Adrenal gland (tissue), 5 donors: ENCODE data around the gene DENND6B.

Source experiments
- POLR2A ChIP-seq, 2 donors: fragments of 450-650 bp; IDR thresholded peaks; one replicate each; pipeline ENCODE4 v1.6.1; 2017; ENCODE audit warnings: antibody characterized with exemption in 2 of 2, mild to moderate bottlenecking in 2 of 2, moderate library complexity in 1 of 2
- TF ChIP-seq, protein P1 (sequence below), 6 experiments: fragments of 450-650 bp in 4 of 6; fragments of 200-600 bp in 2 of 6; sonication (generic) in 1 of 6; IDR thresholded peaks; 1 replicate in 5 of 6; 2 replicates in 1 of 6; pipeline versions ENCODE4 v1.5.1 to v1.8.0; 2016 to 2021; ENCODE audit warnings: antibody characterized with exemption in 6 of 6, mild to moderate bottlenecking in 2 of 6, moderate library complexity in 1 of 6
- donor health status: DM: no; HTN: no; CAD: no.

DNA sequence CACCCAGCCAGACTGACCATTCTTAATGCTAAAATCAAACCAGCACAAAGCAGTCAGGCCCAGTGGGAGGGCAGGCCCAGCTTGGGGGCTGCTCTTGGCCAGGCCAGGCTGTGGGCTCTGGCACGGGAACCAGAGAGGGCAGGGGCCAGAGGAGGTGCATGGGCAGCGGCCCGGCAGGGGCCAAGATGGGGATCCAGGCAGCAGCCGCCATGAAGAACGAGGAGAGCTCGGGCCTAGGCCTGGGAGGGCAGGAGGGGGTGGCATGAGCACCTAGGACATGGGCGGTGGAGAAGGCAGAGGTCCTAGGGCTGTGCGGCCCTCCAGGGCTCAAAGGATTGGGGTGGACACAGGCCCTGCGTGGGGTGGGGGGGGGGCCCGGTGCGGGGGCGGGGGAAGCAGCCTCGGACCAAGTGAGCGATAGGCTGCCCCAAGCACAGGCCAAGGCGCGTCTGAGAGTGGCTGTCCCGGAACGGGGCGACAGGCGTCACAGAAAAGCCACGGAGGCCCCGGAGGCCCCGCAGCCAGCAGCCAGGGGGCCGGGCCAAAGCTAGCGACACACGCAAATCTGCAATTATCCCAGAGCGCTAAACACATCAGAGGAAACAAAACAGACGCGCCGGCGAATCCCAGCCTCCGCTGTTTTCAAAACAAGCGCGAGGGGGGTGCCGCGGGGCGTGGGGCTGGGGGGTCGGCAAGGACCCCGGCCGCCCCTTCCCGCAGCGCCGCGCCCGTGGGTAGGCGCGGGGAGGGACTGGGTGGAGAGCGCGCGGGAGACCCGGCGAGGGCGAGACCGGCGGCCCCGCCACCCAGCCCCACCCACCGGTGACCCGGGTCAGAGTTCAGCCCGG is 27.7 kb downstream of the DENND6B start:
- TF ChIP-seq, protein P1, sequence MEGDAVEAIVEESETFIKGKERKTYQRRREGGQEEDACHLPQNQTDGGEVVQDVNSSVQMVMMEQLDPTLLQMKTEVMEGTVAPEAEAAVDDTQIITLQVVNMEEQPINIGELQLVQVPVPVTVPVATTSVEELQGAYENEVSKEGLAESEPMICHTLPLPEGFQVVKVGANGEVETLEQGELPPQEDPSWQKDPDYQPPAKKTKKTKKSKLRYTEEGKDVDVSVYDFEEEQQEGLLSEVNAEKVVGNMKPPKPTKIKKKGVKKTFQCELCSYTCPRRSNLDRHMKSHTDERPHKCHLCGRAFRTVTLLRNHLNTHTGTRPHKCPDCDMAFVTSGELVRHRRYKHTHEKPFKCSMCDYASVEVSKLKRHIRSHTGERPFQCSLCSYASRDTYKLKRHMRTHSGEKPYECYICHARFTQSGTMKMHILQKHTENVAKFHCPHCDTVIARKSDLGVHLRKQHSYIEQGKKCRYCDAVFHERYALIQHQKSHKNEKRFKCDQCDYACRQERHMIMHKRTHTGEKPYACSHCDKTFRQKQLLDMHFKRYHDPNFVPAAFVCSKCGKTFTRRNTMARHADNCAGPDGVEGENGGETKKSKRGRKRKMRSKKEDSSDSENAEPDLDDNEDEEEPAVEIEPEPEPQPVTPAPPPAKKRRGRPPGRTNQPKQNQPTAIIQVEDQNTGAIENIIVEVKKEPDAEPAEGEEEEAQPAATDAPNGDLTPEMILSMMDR (IDR thresholded peaks at IDR 0.05) = no peak
- TF ChIP-seq POLR2A (IDR thresholded peaks at IDR 0.05) = no peak
